ENCODE measurements around the gene ATP5ME.

- TF ChIP-seq CTCF (IDR thresholded peaks at IDR 0.05; ENCODE audit: low read depth, low read length, poor library complexity, severe bottlenecking) (no peak), EZH2phosphoT487 (IDR thresholded peaks at IDR 0.05; ENCODE audit: borderline replicate concordance, low read length) (no peak)
These were observed 4.4 kb upstream of the ATP5ME start for GRCh38 chr4:678331-679103.

Data from DOHH2 (cell line).